ENCODE data around the gene KIAA1614. TPM values are rescaled to one million over a fixed set of nuclear protein-coding genes. Genes with fewer than 3 reads are reported as not detected.

Gene KIAA1614
- total and polyA plus RNA-seq, 10 of the 15 experiments (the other 5 are each of a cell fraction or from before 2014, with no cell fraction given), result 0.03 to 1.0 (median 0.26) TPM; not detected in 1

GRCh38 chr1:180927841-180928240, 15.1 kb downstream of the KIAA1614 start:
- FAIRE-seq (no peak), ATAC-seq (no peak), DNase-seq (ENCODE audit: low read depth, low spot score) (no peak)
- Histone ChIP-seq H3K27me3 (replicated peaks in 1 of 2; ENCODE audit: control insufficient read depth in 2 of 2, insufficient read depth in 2 of 2, low read length in 1 of 2) (no peaks in the 10 kb centered on the region), H3K4me2 (ENCODE audit: control insufficient read depth, insufficient read depth) (no peak overlapping the region), H3K79me2 (ENCODE audit: control insufficient read depth, insufficient read depth, low read length) (no peaks in the 10 kb centered on the region), H3K27ac (ENCODE audit: control insufficient read depth, insufficient read depth) (no peak overlapping the region), H4K20me1 (ENCODE audit: control insufficient read depth, insufficient read depth) (no peaks in the 10 kb centered on the region), H3K4me3 (no peak overlapping the region), H3K9me3 (replicated peaks; ENCODE audit: control insufficient read depth, insufficient read depth, low read length) (no peaks in the 10 kb centered on the region), H3K4me1 (ENCODE audit: control insufficient read depth, insufficient read depth, low read length) (peaks cover 4% of the 10 kb centered on the region; the same call in 1 of the 2 replicates), H3K36me3 (ENCODE audit: control insufficient read depth in 2 of 2, insufficient read depth in 2 of 2, low read length in 1 of 2) (no peaks in the 10 kb centered on the region), H3K9ac (ENCODE audit: control insufficient read depth, insufficient read depth, low read length) (no peak overlapping the region), H2AFZ (ENCODE audit: control insufficient read depth, low read depth, low read length) (no peak overlapping the region)
- WGBS (ENCODE audit: insufficient coverage, insufficient replicate concordance, low lambda C conversion rate, missing lambda C conversion rate), result 69% methylated on average over 4 of the region's 4 CpGs
- intact Hi-C loops (cut with micrococcal nuclease; ENCODE audit: unreplicated experiment) (no loop called here), in situ Hi-C loops (cut with MboI) (no loop called here)
- no TSS peak for BruUV-seq (replicated peaks)
- ChIA-PET POLR2A (no interaction called here), CTCF (interaction anchor here (1.5 to 2.8 kb wide), 2 partner anchors 11 to 16 kb away, joined by 3 to 11 read pairs; partner anchors contain the start of gene KIAA1614), SMC1A (ENCODE audit: uncharacterized antibody, unreplicated experiment) (interaction anchor here (1.0 kb wide), 1 partner anchor 18 kb away, joined by 4 read pairs; no protein-coding TSS in a partner anchor), RAD21 (ENCODE audit: unreplicated experiment) (interaction anchor here (1.1 kb wide), 1 partner anchor 214 kb away, joined by 3 read pairs; no protein-coding TSS in a partner anchor)
- TF ChIP-seq JUNB (IDR thresholded peaks at IDR 0.05) (no peak), USF2 (IDR thresholded peaks at IDR 0.05; ENCODE audit: borderline replicate concordance, low read depth, low read length) (no peak), MEF2B (IDR thresholded peaks at IDR 0.05; ENCODE audit: partially characterized antibody, poor library complexity, severe bottlenecking) (no peak), NFYA (IDR thresholded peaks at IDR 0.05; ENCODE audit: borderline replicate concordance, low read depth, low read length) (no peak), RAD51 (IDR thresholded peaks at IDR 0.05) (no peak), EP300 (IDR thresholded peaks at IDR 0.05; ENCODE audit: borderline replicate concordance in 1 of 2, control insufficient read depth in 1 of 2, low read depth in 2 of 2, low read length in 2 of 2) (no peak), TBL1XR1 (IDR thresholded peaks at IDR 0.05; ENCODE audit: low read depth, low read length) (no peak), PML (IDR thresholded peaks at IDR 0.05; ENCODE audit: low read length) (no peak), ZZZ3 (IDR thresholded peaks at IDR 0.05; ENCODE audit: control insufficient read depth, insufficient read length, low read depth) (no peak), EZH2 (IDR thresholded peaks at IDR 0.05; ENCODE audit: borderline replicate concordance, control insufficient read depth, low read depth, low read length) (no peak), MXI1 (IDR thresholded peaks at IDR 0.05; ENCODE audit: low read depth, low read length) (no peak)
- TF ChIP-seq, protein P1, sequence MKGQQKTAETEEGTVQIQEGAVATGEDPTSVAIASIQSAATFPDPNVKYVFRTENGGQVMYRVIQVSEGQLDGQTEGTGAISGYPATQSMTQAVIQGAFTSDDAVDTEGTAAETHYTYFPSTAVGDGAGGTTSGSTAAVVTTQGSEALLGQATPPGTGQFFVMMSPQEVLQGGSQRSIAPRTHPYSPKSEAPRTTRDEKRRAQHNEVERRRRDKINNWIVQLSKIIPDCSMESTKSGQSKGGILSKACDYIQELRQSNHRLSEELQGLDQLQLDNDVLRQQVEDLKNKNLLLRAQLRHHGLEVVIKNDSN (IDR thresholded peaks at IDR 0.05; ENCODE audit: borderline replicate concordance, extremely low read length, insufficient read depth, low read depth, low read length), result no peak
- TF ChIP-seq, protein P2, sequence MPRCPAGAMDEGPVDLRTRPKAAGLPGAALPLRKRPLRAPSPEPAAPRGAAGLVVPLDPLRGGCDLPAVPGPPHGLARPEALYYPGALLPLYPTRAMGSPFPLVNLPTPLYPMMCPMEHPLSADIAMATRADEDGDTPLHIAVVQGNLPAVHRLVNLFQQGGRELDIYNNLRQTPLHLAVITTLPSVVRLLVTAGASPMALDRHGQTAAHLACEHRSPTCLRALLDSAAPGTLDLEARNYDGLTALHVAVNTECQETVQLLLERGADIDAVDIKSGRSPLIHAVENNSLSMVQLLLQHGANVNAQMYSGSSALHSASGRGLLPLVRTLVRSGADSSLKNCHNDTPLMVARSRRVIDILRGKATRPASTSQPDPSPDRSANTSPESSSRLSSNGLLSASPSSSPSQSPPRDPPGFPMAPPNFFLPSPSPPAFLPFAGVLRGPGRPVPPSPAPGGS (IDR thresholded peaks at IDR 0.05; ENCODE audit: borderline replicate concordance, insufficient read depth, low read depth, low read length, poor library complexity, severe bottlenecking), result no peak
- TF ChIP-seq, protein P3, sequence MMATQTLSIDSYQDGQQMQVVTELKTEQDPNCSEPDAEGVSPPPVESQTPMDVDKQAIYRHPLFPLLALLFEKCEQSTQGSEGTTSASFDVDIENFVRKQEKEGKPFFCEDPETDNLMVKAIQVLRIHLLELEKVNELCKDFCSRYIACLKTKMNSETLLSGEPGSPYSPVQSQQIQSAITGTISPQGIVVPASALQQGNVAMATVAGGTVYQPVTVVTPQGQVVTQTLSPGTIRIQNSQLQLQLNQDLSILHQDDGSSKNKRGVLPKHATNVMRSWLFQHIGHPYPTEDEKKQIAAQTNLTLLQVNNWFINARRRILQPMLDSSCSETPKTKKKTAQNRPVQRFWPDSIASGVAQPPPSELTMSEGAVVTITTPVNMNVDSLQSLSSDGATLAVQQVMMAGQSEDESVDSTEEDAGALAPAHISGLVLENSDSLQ (IDR thresholded peaks at IDR 0.05), result no peak
- TF ChIP-seq, protein P4, sequence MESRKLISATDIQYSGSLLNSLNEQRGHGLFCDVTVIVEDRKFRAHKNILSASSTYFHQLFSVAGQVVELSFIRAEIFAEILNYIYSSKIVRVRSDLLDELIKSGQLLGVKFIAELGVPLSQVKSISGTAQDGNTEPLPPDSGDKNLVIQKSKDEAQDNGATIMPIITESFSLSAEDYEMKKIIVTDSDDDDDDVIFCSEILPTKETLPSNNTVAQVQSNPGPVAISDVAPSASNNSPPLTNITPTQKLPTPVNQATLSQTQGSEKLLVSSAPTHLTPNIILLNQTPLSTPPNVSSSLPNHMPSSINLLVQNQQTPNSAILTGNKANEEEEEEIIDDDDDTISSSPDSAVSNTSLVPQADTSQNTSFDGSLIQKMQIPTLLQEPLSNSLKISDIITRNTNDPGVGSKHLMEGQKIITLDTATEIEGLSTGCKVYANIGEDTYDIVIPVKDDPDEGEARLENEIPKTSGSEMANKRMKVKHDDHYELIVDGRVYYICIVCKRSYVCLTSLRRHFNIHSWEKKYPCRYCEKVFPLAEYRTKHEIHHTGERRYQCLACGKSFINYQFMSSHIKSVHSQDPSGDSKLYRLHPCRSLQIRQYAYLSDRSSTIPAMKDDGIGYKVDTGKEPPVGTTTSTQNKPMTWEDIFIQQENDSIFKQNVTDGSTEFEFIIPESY (IDR thresholded peaks at IDR 0.05), result no peak

All from GM12878 (cell line).